ENCODE results near the gene CCDC106.

- TF ChIP-seq CTCF (IDR thresholded peaks at IDR 0.05; ENCODE audit: low read length) (no peak), EZH2phosphoT487 (IDR thresholded peaks at IDR 0.05; ENCODE audit: low read length) (no peak), EZH2 (optimal IDR thresholded peaks at IDR 0.05; ENCODE audit: low read depth, low read length) (no peak)
These were observed 39.5 kb downstream of the CCDC106 start for GRCh38 chr19:55687281-55688201.

All from MM.1S (cell line).